Testis (tissue), 2 donors: ENCODE results near the gene CCDC57.

Experiments
- POLR2A ChIP-seq: fragments of 450-650 bp; IDR thresholded peaks from one replicate; pipeline ENCODE4 v1.6.1; 2017; ENCODE audit warnings: antibody characterized with exemption, mild to moderate bottlenecking, moderate library complexity
- TF ChIP-seq, protein P1 (sequence below), 3 experiments: fragments of 450-650 bp in 2 of 3; fragments of 200-600 bp in 1 of 3; sonication (generic) in 1 of 3; IDR thresholded peaks; one replicate each; pipeline ENCODE4 v1.5.1; 2016 to 2019; ENCODE audit warnings: antibody characterized with exemption in 3 of 3, mild to moderate bottlenecking in 2 of 3, moderate library complexity in 1 of 3

GRCh38 chr17:82090549-82091263 is 121.9 kb downstream of the CCDC57 start:
- TF ChIP-seq, protein P1, sequence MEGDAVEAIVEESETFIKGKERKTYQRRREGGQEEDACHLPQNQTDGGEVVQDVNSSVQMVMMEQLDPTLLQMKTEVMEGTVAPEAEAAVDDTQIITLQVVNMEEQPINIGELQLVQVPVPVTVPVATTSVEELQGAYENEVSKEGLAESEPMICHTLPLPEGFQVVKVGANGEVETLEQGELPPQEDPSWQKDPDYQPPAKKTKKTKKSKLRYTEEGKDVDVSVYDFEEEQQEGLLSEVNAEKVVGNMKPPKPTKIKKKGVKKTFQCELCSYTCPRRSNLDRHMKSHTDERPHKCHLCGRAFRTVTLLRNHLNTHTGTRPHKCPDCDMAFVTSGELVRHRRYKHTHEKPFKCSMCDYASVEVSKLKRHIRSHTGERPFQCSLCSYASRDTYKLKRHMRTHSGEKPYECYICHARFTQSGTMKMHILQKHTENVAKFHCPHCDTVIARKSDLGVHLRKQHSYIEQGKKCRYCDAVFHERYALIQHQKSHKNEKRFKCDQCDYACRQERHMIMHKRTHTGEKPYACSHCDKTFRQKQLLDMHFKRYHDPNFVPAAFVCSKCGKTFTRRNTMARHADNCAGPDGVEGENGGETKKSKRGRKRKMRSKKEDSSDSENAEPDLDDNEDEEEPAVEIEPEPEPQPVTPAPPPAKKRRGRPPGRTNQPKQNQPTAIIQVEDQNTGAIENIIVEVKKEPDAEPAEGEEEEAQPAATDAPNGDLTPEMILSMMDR (IDR thresholded peaks at IDR 0.05) = no peak
- TF ChIP-seq POLR2A = no peak
